ENCODE data around the gene NAA10.
A peak's percentile ranks its signal among the peaks of the same experiment; 100 is the strongest.

Gene NAA10

GRCh38 chrX:153921511-153922446, 13.1 kb downstream of the NAA10 start:
- TF ChIP-seq EZH2phosphoT487 (IDR thresholded peaks at IDR 0.05; ENCODE audit: borderline replicate concordance) = no peak
- TF ChIP-seq, protein P1, sequence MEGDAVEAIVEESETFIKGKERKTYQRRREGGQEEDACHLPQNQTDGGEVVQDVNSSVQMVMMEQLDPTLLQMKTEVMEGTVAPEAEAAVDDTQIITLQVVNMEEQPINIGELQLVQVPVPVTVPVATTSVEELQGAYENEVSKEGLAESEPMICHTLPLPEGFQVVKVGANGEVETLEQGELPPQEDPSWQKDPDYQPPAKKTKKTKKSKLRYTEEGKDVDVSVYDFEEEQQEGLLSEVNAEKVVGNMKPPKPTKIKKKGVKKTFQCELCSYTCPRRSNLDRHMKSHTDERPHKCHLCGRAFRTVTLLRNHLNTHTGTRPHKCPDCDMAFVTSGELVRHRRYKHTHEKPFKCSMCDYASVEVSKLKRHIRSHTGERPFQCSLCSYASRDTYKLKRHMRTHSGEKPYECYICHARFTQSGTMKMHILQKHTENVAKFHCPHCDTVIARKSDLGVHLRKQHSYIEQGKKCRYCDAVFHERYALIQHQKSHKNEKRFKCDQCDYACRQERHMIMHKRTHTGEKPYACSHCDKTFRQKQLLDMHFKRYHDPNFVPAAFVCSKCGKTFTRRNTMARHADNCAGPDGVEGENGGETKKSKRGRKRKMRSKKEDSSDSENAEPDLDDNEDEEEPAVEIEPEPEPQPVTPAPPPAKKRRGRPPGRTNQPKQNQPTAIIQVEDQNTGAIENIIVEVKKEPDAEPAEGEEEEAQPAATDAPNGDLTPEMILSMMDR (conservative IDR thresholded peaks at IDR 0.05; ENCODE audit: low read length) = no peak
- H3K9me2 ChIP-seq (replicated peaks; ENCODE audit: low read depth, low read length) = no peaks in the 10 kb centered on the region
- peak overlapping the region; percentile 100 for H3K9ac ChIP-seq (ENCODE audit: low read depth, low read length, poor library complexity, severe bottlenecking)
- no peaks in the 10 kb centered on the region for H3K27me3 ChIP-seq (ENCODE audit: insufficient read depth, low read length, poor library complexity, severe bottlenecking)
- H3K4me1 ChIP-seq (ENCODE audit: insufficient read depth, low read length, poor library complexity, severe bottlenecking) = peaks cover 3% of the 10 kb centered on the region
- 0 out of 2 replicates have a peak, but pooled peaks cover 3% of the 10 kb centered on the region for H3F3A ChIP-seq (ENCODE audit: low read depth)
- peak overlapping the region; percentile 98 for H3K4me3 ChIP-seq (ENCODE audit: low read length, poor library complexity, severe bottlenecking)
- H3K9me3 ChIP-seq (ENCODE audit: insufficient read depth, low read depth, low read length) = no peaks in the 10 kb centered on the region
- peaks cover 14% of the 10 kb centered on the region for H4K20me1 ChIP-seq (ENCODE audit: insufficient read depth, low read length, poor library complexity, severe bottlenecking)
- peak overlapping the region; percentile 84 for H3K4me2 ChIP-seq (ENCODE audit: low read depth, low read length, poor library complexity, severe bottlenecking)
- H3K79me2 ChIP-seq (ENCODE audit: insufficient read depth, low read length) = peaks cover 57% of the 10 kb centered on the region
- no peak overlapping the region for H2AFZ ChIP-seq (ENCODE audit: low read length)
- peaks cover 7% of the 10 kb centered on the region; the same call in 1 of the 2 replicates for H3K36me3 ChIP-seq (ENCODE audit: insufficient read depth, low read length)

GRCh38 chrX:153921070-153921469, 13.8 kb downstream of the NAA10 start:
- peaks cover 57% of the 10 kb centered on the region for H3K79me2 ChIP-seq (ENCODE audit: insufficient read depth, low read length)
- H3K4me2 ChIP-seq (ENCODE audit: low read depth, low read length, poor library complexity, severe bottlenecking) = no peak overlapping the region
- no peaks in the 10 kb centered on the region for H3K9me3 ChIP-seq (ENCODE audit: insufficient read depth, low read depth, low read length)
- TF ChIP-seq EZH2phosphoT487 (IDR thresholded peaks at IDR 0.05; ENCODE audit: borderline replicate concordance) = no peak
- TF ChIP-seq, protein P1 (conservative IDR thresholded peaks at IDR 0.05; ENCODE audit: low read length) = no peak
- no peak overlapping the region for H2AFZ ChIP-seq (ENCODE audit: low read length)
- H3K9me2 ChIP-seq (replicated peaks; ENCODE audit: low read depth, low read length) = no peaks in the 10 kb centered on the region
- H3K36me3 ChIP-seq (ENCODE audit: insufficient read depth, low read length) = peaks cover 7% of the 10 kb centered on the region; the same call in 1 of the 2 replicates
- no peaks in the 10 kb centered on the region for H3F3A ChIP-seq (ENCODE audit: low read depth)
- H3K4me3 ChIP-seq (ENCODE audit: low read length, poor library complexity, severe bottlenecking) = no peak overlapping the region
- H4K20me1 ChIP-seq (ENCODE audit: insufficient read depth, low read length, poor library complexity, severe bottlenecking) = peaks cover 14% of the 10 kb centered on the region
- no peak overlapping the region for H3K9ac ChIP-seq (ENCODE audit: low read depth, low read length, poor library complexity, severe bottlenecking)
- peaks cover 3% of the 10 kb centered on the region for H3K4me1 ChIP-seq (ENCODE audit: insufficient read depth, low read length, poor library complexity, severe bottlenecking)
- H3K27me3 ChIP-seq (ENCODE audit: insufficient read depth, low read length, poor library complexity, severe bottlenecking) = no peaks in the 10 kb centered on the region

DNA sequence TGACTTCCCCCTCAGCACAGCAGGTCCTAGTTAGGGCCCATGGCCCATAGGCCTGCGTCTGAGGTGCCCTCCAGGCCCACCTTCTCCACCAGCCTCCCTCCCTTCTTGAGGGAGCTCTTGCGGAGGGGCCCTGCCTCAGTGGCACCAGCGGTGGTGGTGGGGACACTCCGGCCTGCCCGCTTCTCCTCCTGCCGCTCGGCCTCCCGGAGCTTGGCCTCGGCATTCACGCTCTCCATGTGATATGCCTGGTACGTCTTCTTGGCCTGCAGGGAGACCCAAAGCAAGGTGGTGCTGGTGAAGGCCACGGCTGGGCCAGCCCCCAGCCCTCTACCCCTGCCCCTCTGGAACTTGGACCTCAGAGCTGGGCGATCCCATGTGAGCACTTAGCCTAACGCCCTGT, 14.3 kb downstream of the NAA10 start:
- H3K4me3 ChIP-seq (ENCODE audit: low read length, poor library complexity, severe bottlenecking) = no peak overlapping the region
- H3K79me2 ChIP-seq (ENCODE audit: insufficient read depth, low read length) = peaks cover 53% of the 10 kb centered on the region
- no peak overlapping the region for H2AFZ ChIP-seq (ENCODE audit: low read length)
- H3K4me1 ChIP-seq (ENCODE audit: insufficient read depth, low read length, poor library complexity, severe bottlenecking) = peaks cover 3% of the 10 kb centered on the region
- H3K36me3 ChIP-seq (ENCODE audit: insufficient read depth, low read length) = peaks cover 7% of the 10 kb centered on the region; the same call in 1 of the 2 replicates
- no peak overlapping the region for H3K9ac ChIP-seq (ENCODE audit: low read depth, low read length, poor library complexity, severe bottlenecking)
- no peak for TF ChIP-seq EZH2phosphoT487 (IDR thresholded peaks at IDR 0.05; ENCODE audit: borderline replicate concordance)
- TF ChIP-seq, protein P1 (conservative IDR thresholded peaks at IDR 0.05; ENCODE audit: low read length) = no peak
- H4K20me1 ChIP-seq (ENCODE audit: insufficient read depth, low read length, poor library complexity, severe bottlenecking) = peaks cover 14% of the 10 kb centered on the region
- no peaks in the 10 kb centered on the region for H3K9me3 ChIP-seq (ENCODE audit: insufficient read depth, low read depth, low read length)
- no peaks in the 10 kb centered on the region for H3K9me2 ChIP-seq (replicated peaks; ENCODE audit: low read depth, low read length)
- no peaks in the 10 kb centered on the region for H3F3A ChIP-seq (ENCODE audit: low read depth)
- H3K4me2 ChIP-seq (ENCODE audit: low read depth, low read length, poor library complexity, severe bottlenecking) = no peak overlapping the region
- H3K27me3 ChIP-seq (ENCODE audit: insufficient read depth, low read length, poor library complexity, severe bottlenecking) = no peaks in the 10 kb centered on the region

Measured in Loucy (cell line).